ENCODE data around the gene HSPB9. TPM values are rescaled to one million over a fixed set of nuclear protein-coding genes. Genes with fewer than 3 reads are reported as not detected.

HSPB9 gene
- total RNA-seq, 1 experiment from 2014 or later: 0.15 TPM

- Mint-ChIP-seq H3K4me3 (no peak overlapping the region), H3K36me3 (ENCODE audit: insufficient read depth in 1 of 3, low read depth in 3 of 3) (peaks cover 11 to 51% (median 42%) of the 10 kb centered on the region in 3 experiments; a peak in 6 of 7 replicates), H3K9me3 (no peaks in the 10 kb centered on the region), H3K27ac (no peak overlapping the region), H3K4me1 (peaks cover 6 to 16% of the 10 kb centered on the region in 2 experiments), H3K27me3 (ENCODE audit: low read depth) (no peaks in the 10 kb centered on the region; the same call in 1 of the 2 replicates)
- Histone ChIP-seq H3K4me2 (ENCODE audit: insufficient read depth, insufficient read length, low read length) (no peak overlapping the region), H3K9ac (ENCODE audit: extremely low read depth, insufficient read length, low read length) (no peak overlapping the region), H4K91ac (ENCODE audit: insufficient read length, low read depth, low read length) (no peak overlapping the region), H3K4me1 (ENCODE audit: insufficient read depth, low read length) (no peaks in the 10 kb centered on the region), H3K4ac (ENCODE audit: low read depth, low read length) (no peak overlapping the region), H2BK20ac (ENCODE audit: low read depth, low read length, poor library complexity, severe bottlenecking) (no peak overlapping the region), H2AFZ (ENCODE audit: low read length) (no peak overlapping the region), H2BK12ac (ENCODE audit: insufficient read length, low read depth, low read length) (no peak overlapping the region), H3K56ac (ENCODE audit: insufficient read length, low read depth, low read length) (no peak overlapping the region), H3K79me2 (ENCODE audit: insufficient read depth, low read length) (no peaks in the 10 kb centered on the region), H2BK15ac (ENCODE audit: low read depth, low read length) (no peak overlapping the region), H4K20me1 (ENCODE audit: control insufficient read depth, insufficient read depth, insufficient read length) (no peaks in the 10 kb centered on the region), H3K9me3 (ENCODE audit: control insufficient read depth, low read depth, low read length) (no peaks in the 10 kb centered on the region), H3K27ac (ENCODE audit: insufficient read length, low read depth, low read length) (no peak overlapping the region), H4K8ac (replicated peaks; ENCODE audit: insufficient read length, low read depth, low read length) (no peak overlapping the region), H3K23ac (ENCODE audit: insufficient read length, low read depth, low read length) (no peak overlapping the region), H3K27me3 (ENCODE audit: insufficient read depth, low read length) (no peaks in the 10 kb centered on the region), H2BK120ac (ENCODE audit: low read depth, low read length, poor library complexity, severe bottlenecking) (no peak overlapping the region), H2AK5ac (ENCODE audit: insufficient read length, low read length) (no peak overlapping the region), H4K5ac (ENCODE audit: insufficient read length, low read depth, low read length) (no peak overlapping the region), H3K79me1 (ENCODE audit: insufficient read depth, low read depth, low read length, poor library complexity, severe bottlenecking) (no peaks in the 10 kb centered on the region), H3K18ac (ENCODE audit: insufficient read length, low read depth, low read length) (no peak overlapping the region), H2BK5ac (ENCODE audit: insufficient read length, low read length) (no peak overlapping the region), H3K14ac (ENCODE audit: insufficient read depth, low read length) (no peak overlapping the region), H3K23me2 (ENCODE audit: insufficient read length, low read depth, low read length, poor library complexity, severe bottlenecking) (no peaks in the 10 kb centered on the region), H3T11ph (ENCODE audit: low read length) (no peak overlapping the region)
- TF ChIP-seq CTCF (conservative IDR thresholded peaks at IDR 0.05): no peak
- no CpG with 5 or more reads among the region's 9 CpGs for WGBS (ENCODE audit: extremely low coverage, insufficient read length, low lambda C conversion rate)
- DNase-seq: no peak
These were observed 8.5 kb upstream of the HSPB9 start for GRCh38 chr17:42114118-42114517.
